SK-N-SH treated with all-trans-retinoic acid at 6 μM for 48 hours (cell line): ENCODE measurements around the gene TEC.

Source experiments
- ATAC-seq: fragments of 200-7000 bp; cut with Tn5 transposase; 3 replicates; pipeline ENCODE4 v1.9.1; 2020; ENCODE audit warnings: mild to moderate bottlenecking, moderate library complexity
- ARNTL ChIP-seq: fragments of 450-650 bp; formaldehyde crosslinking; IDR thresholded peaks from 2 replicates; pipeline ENCODE4 v1.5.0; 2020; ENCODE audit warnings: low read depth, mild to moderate bottlenecking, moderate library complexity, borderline replicate concordance
- BACH2 ChIP-seq: fragments of 250-450 bp; sonication (Bioruptor Pico); IDR thresholded peaks from 2 replicates; pipeline ENCODE4 v1.9.0; 2021; ENCODE audit warnings: mild to moderate bottlenecking, borderline replicate concordance
- CREB5 ChIP-seq: fragments of 250-450 bp; sonication (Bioruptor Pico); IDR thresholded peaks from 2 replicates; pipeline ENCODE4 v1.5.1; 2020; ENCODE audit warnings: low read depth, mild to moderate bottlenecking, moderate library complexity
- ESRRG ChIP-seq: fragments of 250-450 bp; sonication (Bioruptor Pico); IDR thresholded peaks from 2 replicates; pipeline ENCODE4 v1.6.1; 2021; ENCODE audit warnings: mild to moderate bottlenecking
- GLIS3 ChIP-seq: fragments of 250-450 bp; sonication (Bioruptor Pico); IDR thresholded peaks from 2 replicates; pipeline ENCODE4 v1.5.0; 2020; ENCODE audit warnings: mild to moderate bottlenecking, moderate library complexity
- ISL1 ChIP-seq: fragments of 250-450 bp; sonication (Bioruptor Pico); IDR thresholded peaks from 2 replicates; pipeline ENCODE4 v2.1.2; 2022; ENCODE audit warnings: mild to moderate bottlenecking, moderate library complexity
- OSR1 ChIP-seq: fragments of 250-450 bp; sonication (Bioruptor Pico); IDR thresholded peaks from 2 replicates; pipeline ENCODE4 v1.8.0; 2022; ENCODE audit warnings: moderate library complexity, mild to moderate bottlenecking, inconsistent platforms
- PATZ1 ChIP-seq: fragments of 250-450 bp; sonication (Bioruptor Pico); IDR thresholded peaks from 2 replicates; pipeline ENCODE4 v1.8.0; 2020; ENCODE audit warnings: mild to moderate bottlenecking, moderate library complexity, borderline replicate concordance
- POU6F1 ChIP-seq: fragments of 250-450 bp; sonication (Bioruptor Pico); IDR thresholded peaks from 2 replicates; pipeline ENCODE4 v1.8.0; 2021; ENCODE audit warnings: low read depth, mild to moderate bottlenecking, moderate library complexity, borderline replicate concordance
- PPARA ChIP-seq: fragments of 250-450 bp; sonication (Bioruptor Pico); IDR thresholded peaks from 2 replicates; pipeline ENCODE4 v1.5.0; 2020; ENCODE audit warnings: mild to moderate bottlenecking, borderline replicate concordance
- SNAI2 ChIP-seq: fragments of 250-450 bp; sonication (Bioruptor Pico); IDR thresholded peaks from 2 replicates; pipeline ENCODE4 v1.5.0; 2020; ENCODE audit warnings: mild to moderate bottlenecking, moderate library complexity
- TCF4 ChIP-seq: fragments of 250-450 bp; sonication (Bioruptor Pico); IDR thresholded peaks from 2 replicates; pipeline ENCODE4 v1.8.0; 2021; ENCODE audit warnings: mild to moderate bottlenecking, moderate library complexity, borderline replicate concordance
- TOX ChIP-seq: fragments of 250-450 bp; sonication (Bioruptor Pico); IDR thresholded peaks from 2 replicates; pipeline ENCODE4 v1.8.0; 2021; ENCODE audit warnings: mild to moderate bottlenecking, moderate library complexity, borderline replicate concordance
- TSHZ2 ChIP-seq: fragments of 250-450 bp; sonication (Bioruptor Pico); IDR thresholded peaks from 2 replicates; pipeline ENCODE4 v1.5.0; 2020; ENCODE audit warnings: mild to moderate bottlenecking, moderate library complexity
- ZC3H10 ChIP-seq: fragments of 250-450 bp; sonication (Bioruptor Pico); IDR thresholded peaks from 2 replicates; pipeline ENCODE4 v1.5.1; 2021; ENCODE audit warnings: mild to moderate bottlenecking, moderate library complexity
- ZFP3 ChIP-seq: fragments of 250-450 bp; sonication (Bioruptor Pico); IDR thresholded peaks from 2 replicates; pipeline ENCODE4 v1.5.0; 2020; ENCODE audit warnings: mild to moderate bottlenecking, moderate library complexity
- ZFP30 ChIP-seq: fragments of 450-650 bp; formaldehyde crosslinking; IDR thresholded peaks from 2 replicates; pipeline ENCODE4 v1.5.0; 2022; ENCODE audit warnings: mild to moderate bottlenecking, moderate library complexity
- ZNF565 ChIP-seq: fragments of 450-650 bp; formaldehyde crosslinking; conservative IDR thresholded peaks from 2 replicates; pipeline ENCODE4 v1.5.0; 2020; ENCODE audit warnings: low read depth, mild to moderate bottlenecking, moderate library complexity
- ZNF70 ChIP-seq: fragments of 450-650 bp; formaldehyde crosslinking; IDR thresholded peaks from 2 replicates; pipeline ENCODE4 v1.5.0; 2020; ENCODE audit warnings: mild to moderate bottlenecking, moderate library complexity
- ZNF8 ChIP-seq: fragments of 450-650 bp; formaldehyde crosslinking; IDR thresholded peaks from 2 replicates; pipeline ENCODE4 v1.5.0; 2020; ENCODE audit warnings: mild to moderate bottlenecking, moderate library complexity

Gene TEC

GRCh38 chr4:48270523-48270897 lies 872 bp upstream of the TEC start:
- ATAC-seq = no peak
- no peak for TF ChIP-seq ESRRG (CRISPR knock-in tag)
- TF ChIP-seq, all 23 proteins: peak for 0

GRCh38 chr4:48269861-48270522 lies 354 bp upstream of the TEC start:
- TF ChIP-seq SNAI2 (CRISPR knock-in tag) (no peak), ZNF70 (no peak), POU6F1 (CRISPR knock-in tag) (no peak), ZC3H10 (CRISPR knock-in tag) (no peak), ISL1 (CRISPR knock-in tag) (no peak), TCF4 (CRISPR knock-in tag) (no peak), TOX (no peak), CREB5 (CRISPR knock-in tag) (no peak), TSHZ2 (CRISPR knock-in tag) (no peak), ESRRG (CRISPR knock-in tag) (no peak), OSR1 (CRISPR knock-in tag) (no peak), PATZ1 (no peak), ZNF8 (CRISPR knock-in tag) (no peak), ARNTL (no peak), ZNF565 (CRISPR knock-in tag) (no peak), BACH2 (CRISPR knock-in tag) (no peak), ZFP30 (CRISPR knock-in tag) (no peak)
- TF ChIP-seq, all 23 proteins: peak for 0
- peak; percentile 96 for ATAC-seq

- ATAC-seq = no peak
- TF ChIP-seq BACH2 (CRISPR knock-in tag) = no peak
- TF ChIP-seq ZFP3 (CRISPR knock-in tag) = no peak
- TF ChIP-seq SNAI2 (CRISPR knock-in tag) = no peak
- no peak for TF ChIP-seq OSR1 (CRISPR knock-in tag)
Measured at GRCh38 chr4:48267574-48267973, 2.1 kb downstream of the TEC start.

- ATAC-seq = no peak
- no peak for TF ChIP-seq PPARA (CRISPR knock-in tag)
- TF ChIP-seq POU6F1 (CRISPR knock-in tag) = no peak
- no peak for TF ChIP-seq GLIS3
- no peak for TF ChIP-seq PATZ1
- no peak for TF ChIP-seq ZNF8 (CRISPR knock-in tag)
- no peak for TF ChIP-seq ESRRG (CRISPR knock-in tag)
- TF ChIP-seq CREB5 (CRISPR knock-in tag) = no peak
- no peak for TF ChIP-seq TSHZ2 (CRISPR knock-in tag)
Measured at GRCh38 chr4:48266781-48267180, 2.9 kb downstream of the TEC start.
